Measurements from ENCODE around the gene REV3L.

- TF ChIP-seq POLR2AphosphoS5 (IDR thresholded peaks at IDR 0.05; ENCODE audit: low read depth, low read length) (no peak), ZNF274 (IDR thresholded peaks at IDR 0.05; ENCODE audit: low read depth, low read length) (no peak), CTCF (IDR thresholded peaks at IDR 0.05 in 2 of 3, conservative IDR thresholded peaks at IDR 0.05 in 1 of 3; ENCODE audit: borderline replicate concordance in 1 of 3, insufficient read depth in 1 of 3, low read depth in 2 of 3, low read length in 2 of 3) (no peak), POLR2A (IDR thresholded peaks at IDR 0.05; ENCODE audit: borderline replicate concordance, extremely low read depth, insufficient read depth, insufficient read length) (no peak), EZH2phosphoT487 (IDR thresholded peaks at IDR 0.05; ENCODE audit: borderline replicate concordance) (no peak), RAD21 (IDR thresholded peaks at IDR 0.05; ENCODE audit: low read depth) (no peak), ELF1 (IDR thresholded peaks at IDR 0.05; ENCODE audit: borderline replicate concordance, low read depth) (no peak), CEBPB (IDR thresholded peaks at IDR 0.05; ENCODE audit: low read depth) (no peak), SP1 (IDR thresholded peaks at IDR 0.05; ENCODE audit: low read depth) (no peak), SIN3A (IDR thresholded peaks at IDR 0.05; ENCODE audit: low read depth) (no peak), MAX (IDR thresholded peaks at IDR 0.05) (no peak), REST (IDR thresholded peaks at IDR 0.05; ENCODE audit: low read depth) (no peak), EZH2 (IDR thresholded peaks at IDR 0.05) (no peak), YY1 (IDR thresholded peaks at IDR 0.05; ENCODE audit: extremely low read depth, insufficient replicate concordance, low read depth, low read length) (no peak)
Measured at GRCh38 chr6:111357705-111358104, 125.3 kb downstream of the REV3L start.
